ENCODE results near the gene LRIG2.
A peak's percentile ranks its signal among the peaks of the same experiment; 100 is the strongest.
"Not testable (repeated sequence)": the region's sequence is repeated elsewhere in the genome, so short reads cannot be mapped to it uniquely, and the experiment has no call there.

Gene LRIG2

DNA sequence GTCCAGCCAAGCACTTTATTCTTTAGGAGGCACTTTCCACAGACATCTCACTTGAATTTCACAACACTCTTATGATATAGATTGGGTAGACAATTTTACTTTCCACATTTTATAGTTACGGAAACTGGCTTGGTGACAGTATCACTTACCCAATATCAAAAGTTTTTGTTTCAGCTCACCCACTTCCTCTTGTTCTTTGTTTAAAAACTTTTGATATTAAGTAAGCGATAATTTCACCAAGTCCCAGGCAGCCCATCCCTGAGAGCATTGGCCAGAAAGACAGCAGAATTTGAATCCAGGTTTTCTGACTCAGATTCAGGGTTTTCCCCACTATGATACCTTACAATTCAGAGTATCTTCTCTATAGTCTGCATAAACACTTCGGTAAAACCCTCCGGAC lies 60.0 kb downstream of the LRIG2 start:
- no peak for DNase-seq

DNA sequence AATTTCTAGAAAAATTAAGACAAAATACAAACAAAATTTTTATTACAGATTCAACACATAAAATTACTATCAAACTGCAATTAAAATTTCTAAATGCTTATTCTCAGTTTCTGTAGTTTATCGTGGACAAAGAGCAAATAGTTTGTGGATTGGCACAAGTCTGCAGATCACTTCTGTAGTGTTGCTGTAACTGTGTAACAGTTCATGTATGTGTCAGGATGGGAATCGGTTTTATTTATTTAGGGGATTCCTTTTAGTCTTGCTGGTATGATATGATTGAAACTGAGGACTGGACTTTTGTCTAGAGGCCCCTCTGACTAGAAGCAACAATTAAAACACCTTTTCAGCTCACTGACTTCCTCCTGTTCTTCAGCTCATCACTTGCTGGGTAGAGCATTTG lies 60.8 kb downstream of the LRIG2 start:
- DNase-seq: no peak

DNA sequence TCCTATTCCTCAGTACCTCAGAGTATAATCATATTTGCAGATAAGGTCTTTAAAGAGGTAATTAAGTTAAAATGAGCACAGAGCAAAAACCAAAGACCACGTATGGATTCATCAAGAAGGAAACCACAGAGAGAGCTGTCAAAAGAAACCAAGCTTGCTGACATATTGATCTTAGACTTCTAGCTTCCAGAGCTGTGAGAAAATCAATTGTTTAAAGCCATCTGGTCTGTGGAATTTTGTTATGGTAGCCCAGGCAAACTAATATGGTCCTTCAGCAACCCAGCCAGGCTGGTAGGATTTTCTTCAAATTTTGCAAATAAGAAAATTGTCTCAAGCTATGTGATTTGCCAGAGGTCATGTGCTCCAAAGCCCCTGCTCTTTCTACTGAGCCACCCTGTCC lies 62.5 kb downstream of the LRIG2 start:
- DNase-seq: no peak

DNA sequence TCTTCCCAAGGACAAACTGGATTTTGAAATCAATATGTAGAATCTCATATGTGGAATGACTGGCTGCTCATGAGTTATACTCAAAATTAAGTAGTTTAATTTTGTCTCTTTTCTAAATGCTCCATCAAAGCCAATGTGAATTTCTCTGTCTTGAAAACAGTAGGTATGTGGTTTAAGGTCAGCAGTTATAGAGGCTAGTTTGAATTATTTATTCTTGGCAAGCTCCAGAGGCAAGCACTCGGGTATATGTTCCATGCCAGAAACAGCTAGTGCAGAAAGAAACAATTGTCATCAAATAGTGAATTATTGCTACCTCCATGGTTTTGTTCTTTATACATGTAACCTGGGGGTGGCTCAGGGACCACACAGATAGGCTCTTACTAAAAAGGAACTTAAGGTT lies 63.5 kb downstream of the LRIG2 start:
- no peak for DNase-seq

DNA sequence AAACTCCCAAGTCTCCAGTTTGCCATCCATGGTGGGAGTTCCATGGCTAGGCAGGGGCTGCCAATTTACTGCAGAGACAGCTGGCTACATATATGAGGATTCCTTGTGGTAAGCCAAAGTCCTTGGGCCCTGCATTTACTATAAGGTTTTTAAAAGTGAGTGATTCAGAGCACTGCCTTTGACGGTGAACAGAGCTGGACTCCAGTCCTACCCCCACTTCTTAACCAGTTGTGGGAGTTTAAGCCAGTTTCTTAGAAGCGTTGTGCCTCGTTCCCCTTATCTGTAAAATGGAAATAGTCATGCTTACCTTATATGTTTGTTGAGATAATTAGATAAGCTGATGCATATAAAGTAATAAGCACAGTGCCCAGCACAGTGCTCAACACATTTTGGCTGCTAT lies 64.6 kb downstream of the LRIG2 start:
- no peak for DNase-seq

DNA sequence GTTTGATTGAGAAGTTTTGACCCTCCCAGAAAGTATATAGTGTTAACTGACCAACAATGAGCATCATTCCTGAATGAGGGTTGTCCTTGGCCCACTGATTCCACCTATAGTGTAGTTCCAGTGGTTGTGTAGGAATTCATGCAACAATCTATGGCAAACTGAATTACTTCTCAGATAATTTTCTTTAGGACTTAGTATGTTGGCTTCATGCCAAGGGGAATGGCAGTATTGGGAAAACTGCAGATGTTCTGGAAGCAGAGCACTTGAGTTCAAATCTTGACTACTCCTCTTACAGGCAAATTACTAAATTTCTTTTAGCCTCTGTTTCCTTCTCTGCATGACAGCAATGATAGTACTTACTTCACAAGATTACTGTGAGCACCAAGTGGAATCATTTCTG lies 65.8 kb downstream of the LRIG2 start:
- DNase-seq: no peak

DNA sequence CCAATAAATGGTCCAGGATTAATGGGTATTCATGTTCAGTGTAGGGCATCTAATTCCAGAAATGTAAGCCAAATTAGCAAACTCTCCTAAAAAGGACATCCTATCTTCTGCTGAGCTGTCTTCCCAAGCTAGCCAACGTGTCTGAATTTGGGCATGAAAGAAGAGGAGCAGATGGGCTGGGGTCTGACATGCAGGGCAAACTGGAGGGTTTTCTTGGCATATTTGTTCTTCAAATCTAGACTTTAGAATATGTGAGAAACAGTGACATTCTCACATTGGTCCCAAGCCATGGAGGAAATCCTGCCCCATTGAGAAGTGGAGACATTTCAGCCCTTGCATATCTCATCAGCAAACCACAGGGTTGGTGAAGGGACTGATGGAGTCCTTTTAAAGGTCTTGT lies 67.2 kb downstream of the LRIG2 start:
- DNase-seq: no peak

DNA sequence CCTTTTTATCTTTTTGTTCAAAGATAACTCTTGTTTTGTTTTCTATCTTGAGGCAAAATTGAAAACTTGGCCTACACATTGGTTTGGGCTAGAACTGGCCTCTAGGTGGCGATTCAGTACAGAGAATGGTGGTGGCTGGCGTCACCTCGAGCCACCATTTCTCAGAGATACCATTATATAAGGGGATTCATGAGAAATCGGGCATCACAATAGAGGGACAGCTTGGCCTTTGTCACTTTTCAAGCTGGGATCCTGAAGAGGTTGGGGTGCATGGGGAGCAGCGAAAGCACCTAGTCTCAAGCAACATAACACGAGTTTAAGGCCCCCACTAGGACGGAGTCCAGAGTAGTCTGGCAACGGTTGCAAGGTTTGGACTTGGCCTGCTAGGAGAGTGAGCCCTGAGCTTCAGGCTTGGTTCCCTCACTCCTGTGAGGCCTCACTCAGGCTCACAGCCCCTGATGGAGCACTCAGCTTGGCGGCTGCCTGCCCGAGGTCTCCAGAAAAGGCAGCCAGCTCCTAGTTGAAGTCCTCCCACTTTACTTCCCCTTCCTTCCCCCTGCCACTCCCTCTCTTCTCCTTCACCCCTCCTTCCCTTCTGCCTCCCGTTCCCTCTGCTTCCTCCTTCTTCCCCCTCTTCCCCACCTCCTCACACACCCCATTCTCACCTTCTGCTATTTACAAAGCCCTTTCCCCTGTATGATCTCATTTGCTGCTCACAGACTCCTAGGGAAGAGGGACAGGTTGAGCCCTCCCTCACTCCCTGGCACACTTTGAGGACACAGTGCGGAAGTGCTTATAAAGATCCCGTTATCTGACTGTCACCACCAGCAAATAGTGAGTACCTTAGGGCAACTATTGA lies 67.8 kb downstream of the LRIG2 start:
- DNase-seq: peak; percentile 31 to 57

DNA sequence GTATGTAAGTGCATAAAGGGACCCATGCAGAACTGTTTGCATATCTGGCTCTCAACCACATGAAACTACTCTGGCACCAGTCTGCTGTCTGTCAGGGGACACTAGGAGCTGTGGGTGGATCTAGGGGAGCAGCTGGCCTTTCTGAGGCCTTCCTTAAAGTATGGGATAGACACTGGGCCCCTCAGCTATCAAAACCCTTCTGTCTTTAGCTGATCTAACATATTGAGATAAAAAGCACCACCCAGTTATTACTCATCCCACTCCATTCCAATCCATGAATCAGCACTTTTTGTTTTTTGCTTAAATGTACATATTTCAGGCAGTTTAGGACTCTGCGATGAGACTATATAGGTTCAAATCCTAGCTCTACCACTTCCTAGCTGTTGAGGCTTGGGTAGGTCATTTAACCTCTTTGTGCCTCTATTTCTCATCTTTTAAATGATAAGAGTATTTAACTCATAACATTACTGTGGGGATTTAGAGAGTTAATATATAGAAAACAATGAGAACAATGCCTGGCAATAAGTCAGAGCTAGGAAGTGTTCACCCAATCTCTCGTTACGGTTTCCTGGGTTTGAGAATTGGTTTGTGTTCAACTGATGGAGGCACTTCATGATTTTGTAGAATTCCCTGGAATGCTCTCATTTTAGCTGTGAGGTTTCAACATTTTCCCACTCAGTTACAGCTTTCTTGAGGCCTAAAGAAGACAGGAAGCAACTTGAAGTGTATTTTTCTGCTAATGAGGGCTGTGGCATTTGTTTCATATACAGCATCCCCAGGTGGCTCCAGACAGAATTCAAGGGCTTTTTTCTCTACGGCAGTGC lies 68.9 kb downstream of the LRIG2 start:
- DNase-seq: no peak

DNA sequence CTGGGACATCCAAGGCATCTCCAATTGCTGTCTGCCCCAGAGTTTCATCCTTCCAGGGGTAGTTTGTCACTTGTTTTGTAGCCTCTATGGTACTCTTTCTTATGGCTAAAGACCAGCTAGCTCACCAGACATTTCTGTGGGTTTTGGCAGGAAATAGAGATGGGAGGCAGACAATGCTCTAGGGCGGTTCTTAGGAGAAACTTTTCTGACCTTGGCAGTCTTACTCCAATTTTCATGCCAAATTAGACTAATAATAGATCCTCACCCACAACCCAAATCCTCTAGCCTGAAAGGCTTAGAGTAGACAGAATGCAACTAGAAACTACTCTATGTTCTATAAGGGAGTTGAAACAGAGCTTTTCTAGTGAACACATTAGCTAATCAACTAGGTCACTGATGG lies 69.8 kb downstream of the LRIG2 start:
- DNase-seq: no peak

DNA sequence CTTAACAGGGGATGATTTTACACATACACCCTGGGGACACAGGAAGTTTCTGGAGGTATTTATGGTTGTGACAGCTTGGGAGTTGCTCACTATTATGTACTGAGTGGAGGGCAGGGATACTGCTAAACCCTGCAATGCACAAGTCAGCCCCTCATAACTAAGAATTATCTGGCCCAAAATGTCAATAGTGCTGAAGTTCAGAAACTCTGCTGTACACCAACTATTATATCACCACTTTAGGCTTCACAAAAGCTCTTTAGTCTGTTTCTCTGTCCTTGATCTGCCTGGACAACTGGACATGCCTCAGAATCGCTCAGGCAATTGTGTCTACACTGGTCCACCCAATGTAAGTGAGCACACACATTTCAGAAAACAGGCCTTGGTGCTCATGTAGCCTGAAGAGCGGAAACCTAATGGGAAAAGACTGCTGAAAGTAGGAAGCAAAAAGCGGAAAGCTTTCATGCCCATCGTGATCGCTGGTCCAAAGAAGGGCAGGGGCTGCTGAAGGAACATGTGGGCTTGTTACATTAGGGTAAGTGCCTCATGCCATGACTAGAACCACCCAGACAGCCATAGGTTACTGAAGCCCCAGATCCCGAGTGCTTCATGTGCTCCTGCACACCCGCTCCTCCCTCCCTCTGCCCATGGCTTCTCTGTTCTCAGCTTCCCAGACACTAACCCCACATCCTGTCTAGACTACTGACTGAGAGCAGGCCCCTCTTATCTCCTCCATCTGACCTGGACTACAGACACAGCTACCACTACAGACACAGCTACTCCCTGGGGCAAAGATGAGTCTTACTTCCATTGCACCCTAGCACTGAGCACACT lies 73.5 kb downstream of the LRIG2 start:
- no peak for DNase-seq

DNA sequence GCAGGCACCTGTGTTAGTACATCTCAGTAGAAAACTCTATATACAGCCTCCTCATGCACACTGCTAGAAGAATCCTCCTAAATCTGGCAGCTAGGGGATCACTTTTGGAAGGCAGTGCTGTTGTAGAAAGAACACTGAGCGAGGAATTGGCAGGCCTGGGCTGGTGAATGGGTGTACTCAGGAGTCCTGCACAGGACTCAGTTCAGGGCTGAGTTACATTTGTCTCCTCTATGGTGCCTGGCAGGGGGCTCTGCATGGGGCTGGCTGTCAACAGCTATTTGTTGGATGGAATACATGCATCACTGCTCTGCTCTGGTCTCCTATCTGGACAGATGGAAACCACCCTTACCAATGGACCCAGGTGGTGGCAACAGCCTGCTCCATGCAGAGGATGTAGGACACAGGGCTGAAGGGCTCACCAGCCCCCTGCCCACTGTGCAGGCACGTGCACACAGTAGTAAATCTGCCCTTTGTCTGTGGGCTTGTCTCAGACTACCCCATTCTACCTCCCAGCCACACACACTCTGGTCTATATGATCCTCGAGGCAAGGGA lies 74.2 kb downstream of the LRIG2 start:
- DNase-seq: no peak

DNA sequence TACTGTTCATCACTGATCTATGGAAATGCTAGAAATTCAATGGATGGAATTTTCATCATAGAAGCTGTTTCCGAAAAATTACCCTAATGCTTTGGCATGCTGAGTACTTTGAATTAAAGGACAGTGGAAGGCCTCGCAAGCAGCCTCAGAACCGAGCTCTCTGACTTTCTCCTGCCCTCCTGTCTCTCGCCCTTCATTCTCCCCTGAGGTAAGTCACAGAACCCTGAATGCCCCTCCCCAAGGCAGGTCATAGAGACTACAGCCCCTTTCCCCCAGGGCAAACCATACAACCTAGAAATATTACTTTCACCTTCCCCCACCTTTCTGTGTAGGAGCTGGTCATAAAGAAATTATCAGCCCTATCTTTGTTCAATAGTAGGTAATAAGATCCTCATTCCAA lies 74.8 kb downstream of the LRIG2 start:
- no peak for DNase-seq

DNA sequence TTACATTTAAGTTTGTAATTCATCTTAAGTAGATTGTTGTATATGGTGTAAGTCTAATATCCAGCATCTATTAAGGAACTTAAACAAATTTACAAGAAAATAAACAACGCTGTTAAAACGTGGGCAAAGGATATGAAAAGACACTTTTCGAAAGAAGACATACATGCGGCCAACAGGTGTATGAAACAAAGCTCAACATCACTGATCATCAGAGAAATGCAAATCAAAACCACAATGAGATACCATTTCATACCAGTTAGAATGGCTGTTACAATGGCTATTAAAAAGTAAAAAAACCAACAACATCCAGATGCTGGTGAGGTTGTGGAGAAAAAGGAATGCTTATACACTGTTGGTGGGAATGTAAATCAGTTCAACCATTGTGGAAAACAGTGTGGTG lies 77.5 kb downstream of the LRIG2 start:
- DNase-seq: not testable (repeated sequence)

DNA sequence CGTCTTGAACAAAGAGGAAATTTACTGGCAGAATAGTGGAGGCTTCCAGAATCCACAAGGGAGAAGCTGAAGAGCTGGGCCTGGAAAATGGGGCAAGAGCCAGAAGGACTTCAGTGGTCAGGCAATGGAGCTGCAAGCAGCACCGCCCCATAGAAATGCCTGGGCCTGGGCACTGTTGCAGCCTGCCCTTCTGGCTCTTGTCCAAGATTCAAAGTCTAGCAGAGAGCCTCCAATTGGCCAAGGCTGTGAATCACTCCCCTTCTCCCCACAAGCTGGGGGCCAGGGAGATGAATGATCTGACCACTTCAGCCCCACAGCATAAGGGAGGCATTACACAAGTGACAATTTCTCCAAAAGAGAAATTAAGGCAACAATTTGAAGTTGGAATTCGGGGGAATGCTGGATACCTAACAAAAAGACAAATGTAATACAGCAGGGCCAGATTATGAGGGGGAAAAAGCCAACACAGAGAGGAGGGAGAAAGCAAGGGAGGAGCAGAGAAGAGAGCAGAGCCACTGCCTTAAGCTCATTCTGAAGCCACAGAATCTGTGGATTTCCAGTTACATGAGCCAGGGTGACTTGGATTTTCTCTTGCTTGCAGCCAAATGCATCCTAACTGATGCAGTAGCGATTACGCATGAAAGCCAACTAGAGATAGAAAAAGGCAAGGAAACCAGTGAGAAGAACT lies 80.3 kb downstream of the LRIG2 start:
- DNase-seq: no peak

DNA sequence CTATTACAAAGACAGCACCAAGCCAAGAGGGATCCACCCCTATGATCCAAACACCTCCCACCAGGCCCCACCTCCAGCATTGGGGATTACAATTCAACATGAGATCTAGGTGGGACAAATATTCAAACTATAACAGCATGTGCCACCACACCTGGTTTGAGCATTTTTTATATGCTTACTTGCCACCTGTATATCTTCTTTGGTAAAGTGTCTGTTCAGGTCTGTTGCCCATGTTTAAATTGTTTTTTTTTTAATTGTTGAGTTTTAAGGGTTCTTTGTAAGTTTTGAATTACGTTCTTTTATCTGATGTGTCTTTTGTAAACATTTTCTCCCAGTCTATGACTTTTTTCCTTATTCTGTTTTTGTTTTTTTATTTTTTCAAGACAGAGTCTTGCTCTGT lies 83.4 kb downstream of the LRIG2 start:
- no peak for DNase-seq

DNA sequence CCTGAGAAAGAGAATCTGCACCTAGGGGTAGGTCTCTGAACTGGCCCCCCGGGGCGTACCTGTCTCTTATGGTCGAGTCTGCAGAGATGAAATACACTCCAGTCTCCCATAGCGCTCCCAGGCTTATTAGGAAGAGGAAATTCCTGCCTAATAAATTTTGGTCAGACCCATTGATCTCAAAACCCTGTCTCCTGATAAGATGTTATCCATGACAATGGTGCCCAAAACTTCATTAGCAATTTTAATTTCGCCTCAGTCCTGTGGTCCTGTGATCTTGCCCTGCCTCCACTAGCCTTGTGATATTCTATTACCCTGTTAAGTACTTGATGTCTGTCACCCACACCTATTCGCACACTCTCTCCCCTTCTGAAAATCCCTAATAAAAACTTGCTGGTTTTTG lies 85.7 kb downstream of the LRIG2 start:
- DNase-seq: not testable (repeated sequence)

DNA sequence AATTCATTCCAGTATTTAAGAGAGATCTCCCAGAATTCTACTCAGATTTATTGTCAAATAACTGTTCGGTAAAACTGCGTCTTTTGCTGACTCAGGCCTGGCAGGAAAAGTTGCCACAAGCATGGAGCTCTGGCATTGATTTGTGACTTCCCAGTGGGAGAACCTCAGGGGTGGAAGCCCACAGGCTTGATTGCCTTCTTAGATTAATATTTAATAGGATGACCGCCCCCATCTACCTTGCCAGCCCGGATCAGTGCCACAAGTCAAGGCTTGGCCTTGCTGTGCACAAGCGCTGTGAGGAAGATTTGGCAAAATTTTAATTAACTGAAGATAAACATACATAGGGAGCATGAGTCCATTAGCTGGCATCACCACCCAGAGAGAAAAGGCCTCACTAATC lies 93.5 kb downstream of the LRIG2 start:
- no peak for DNase-seq

DNA sequence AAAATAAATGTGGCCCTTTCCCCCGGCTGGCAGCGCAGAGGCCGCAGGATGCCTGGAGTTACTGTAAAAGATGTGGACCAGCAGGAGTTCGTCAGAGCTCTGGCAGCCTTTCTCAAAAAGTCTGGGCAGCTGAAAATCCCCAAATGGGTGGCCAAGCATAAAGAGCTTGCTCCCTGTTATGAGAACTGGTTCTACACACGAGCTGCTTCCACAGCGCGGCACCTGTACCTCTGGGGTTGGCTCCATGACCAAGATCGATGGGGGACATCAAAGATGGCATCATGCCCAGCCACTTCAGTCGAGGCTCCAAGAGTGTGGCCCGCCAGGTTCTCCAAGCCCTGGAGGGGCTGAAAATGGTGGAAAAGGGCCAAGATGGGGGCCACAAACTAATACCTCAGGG lies 95.9 kb downstream of the LRIG2 start:
- no peak for DNase-seq

DNA sequence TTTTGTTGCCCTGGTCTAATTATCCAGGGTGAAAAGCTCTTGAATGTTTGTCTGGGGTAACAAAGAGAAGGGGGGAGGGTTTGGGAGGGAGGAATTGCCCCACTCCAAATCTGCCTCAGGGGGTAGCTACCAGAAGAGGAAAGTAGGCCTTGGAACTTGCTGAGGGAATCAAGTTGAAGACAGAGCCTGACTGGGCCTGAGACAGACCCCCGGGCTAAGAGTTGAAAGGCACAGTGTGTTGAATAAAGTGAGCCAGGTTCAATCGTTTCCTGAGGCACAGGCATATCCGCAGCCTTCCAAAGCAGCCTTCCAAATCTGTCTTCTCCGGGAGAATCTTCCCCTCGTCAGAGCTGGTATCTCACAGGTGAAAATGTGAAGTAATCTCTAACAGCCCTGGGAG lies 96.6 kb downstream of the LRIG2 start:
- no peak for DNase-seq

DNA sequence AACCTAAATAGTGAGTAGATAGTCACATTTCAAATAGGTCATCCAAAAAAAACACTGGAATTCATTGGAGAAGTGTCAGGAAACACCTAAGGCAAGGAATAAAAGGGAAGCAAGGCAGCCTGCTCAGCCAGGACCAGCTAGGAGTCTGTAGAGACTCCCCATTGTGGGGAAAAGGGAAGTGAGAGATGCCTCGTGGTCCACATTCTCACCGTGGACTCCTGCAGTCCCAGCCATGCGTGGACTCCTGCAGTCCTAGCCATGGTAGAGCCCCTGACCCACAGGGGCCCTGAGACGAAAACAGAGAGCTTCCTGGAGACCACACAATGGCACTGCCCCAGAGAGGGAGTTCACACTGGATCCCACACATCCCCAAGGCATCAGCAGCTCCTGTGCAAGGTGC lies 97.5 kb downstream of the LRIG2 start:
- DNase-seq: no peak

DNA sequence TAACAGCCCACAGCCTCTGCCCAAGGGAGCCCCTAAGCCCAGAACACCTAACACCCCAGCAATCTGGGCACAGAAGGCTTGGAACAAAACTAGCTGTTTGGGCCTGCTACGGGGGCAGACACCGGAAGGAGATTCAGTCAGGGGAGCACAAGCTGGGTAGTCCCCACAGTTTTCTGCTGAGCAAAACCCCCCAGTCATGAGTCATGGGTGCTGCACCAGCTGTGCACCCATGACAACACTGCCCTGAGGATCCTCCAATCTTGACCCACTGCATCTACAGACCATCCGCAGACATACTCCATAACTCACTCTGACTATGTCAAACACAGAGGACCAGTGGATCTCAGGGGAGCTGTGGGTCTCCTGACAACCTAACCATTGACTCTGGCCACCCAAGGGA lies 105.1 kb downstream of the LRIG2 start:
- DNase-seq: no peak

DNA sequence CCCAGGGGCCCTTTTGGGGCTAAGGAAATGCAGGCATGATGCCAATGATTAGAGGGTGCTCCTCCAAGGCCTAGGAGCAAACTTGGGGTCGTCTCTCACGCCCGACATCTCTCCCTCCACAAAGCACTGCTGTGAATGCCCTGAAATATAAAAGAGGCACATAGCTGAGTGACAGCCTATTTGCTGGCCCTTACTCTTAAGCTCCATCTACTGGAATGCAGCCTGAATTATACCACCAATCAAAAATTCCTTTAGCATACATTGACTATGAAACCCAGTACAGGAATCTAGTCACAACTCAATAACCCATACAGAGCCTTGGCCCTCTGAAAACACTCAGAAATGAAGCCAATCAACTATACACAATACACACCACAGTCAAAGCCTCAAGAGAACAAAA lies 105.5 kb downstream of the LRIG2 start:
- no peak for DNase-seq
